HTERT RPE-1 (cell line): Measurements from ENCODE around the gene OSBP2.
"Not testable (repeated sequence)": the region's sequence is repeated elsewhere in the genome, so short reads cannot be mapped to it uniquely, and the experiment has no call there.

Experiments used
- in situ Hi-C: fragments of 300-500 bp; cut with MboI; formaldehyde crosslinking; loops from 4 replicates; pipeline ENCODE4 v1.14.3; 2020; ENCODE audit warnings: low sequenced_read_pairs

OSBP2 gene

GRCh38 chr22:30679895-30680690 is 14.6 kb upstream of the OSBP2 start:
- in situ Hi-C loops, result not testable (repeated sequence)

- in situ Hi-C loops, result no loop called here
Observed at GRCh38 chr22:30680991-30681770, 13.5 kb upstream of the OSBP2 start.

GRCh38 chr22:30681831-30682230 is 12.8 kb upstream of the OSBP2 start:
- in situ Hi-C loops, result no loop called here

GRCh38 chr22:30685178-30685577 is 9.5 kb upstream of the OSBP2 start:
- in situ Hi-C loops, result no loop called here

- in situ Hi-C loops, result no loop called here
Observed at GRCh38 chr22:30687358-30687757, 7.3 kb upstream of the OSBP2 start.

GRCh38 chr22:30689622-30690021 is 5.1 kb upstream of the OSBP2 start:
- in situ Hi-C loops, result no loop called here

GRCh38 chr22:30691204-30691603 is 3.5 kb upstream of the OSBP2 start:
- in situ Hi-C loops, result no loop called here

GRCh38 chr22:30694171-30694639 is 469 bp upstream of the OSBP2 start:
- in situ Hi-C loops, result no loop called here

- in situ Hi-C loops, result no loop called here
Observed at GRCh38 chr22:30695351-30695851, 727 bp downstream of the OSBP2 start.

- in situ Hi-C loops, result no loop called here
Observed at GRCh38 chr22:30695871-30696655, 1.4 kb downstream of the OSBP2 start.

GRCh38 chr22:30697975-30698374 is 3.3 kb downstream of the OSBP2 start:
- in situ Hi-C loops, result no loop called here

GRCh38 chr22:30701872-30702271 is 7.2 kb downstream of the OSBP2 start:
- in situ Hi-C loops, result no loop called here

- in situ Hi-C loops, result no loop called here
Observed at GRCh38 chr22:30702856-30703255, 8.2 kb downstream of the OSBP2 start.

- in situ Hi-C loops, result no loop called here
Observed at GRCh38 chr22:30704978-30705377, 10.3 kb downstream of the OSBP2 start.

GRCh38 chr22:30705710-30706651 is 11.3 kb downstream of the OSBP2 start:
- in situ Hi-C loops, result no loop called here

GRCh38 chr22:30709980-30710379 is 15.3 kb downstream of the OSBP2 start:
- in situ Hi-C loops, result not testable (repeated sequence)

- in situ Hi-C loops, result no loop called here
Observed at GRCh38 chr22:30712094-30712493, 17.4 kb downstream of the OSBP2 start.

GRCh38 chr22:30714062-30714461 is 19.4 kb downstream of the OSBP2 start:
- in situ Hi-C loops, result no loop called here

GRCh38 chr22:30717331-30717921 is 22.8 kb downstream of the OSBP2 start:
- in situ Hi-C loops, result no loop called here

GRCh38 chr22:30717952-30718351 is 23.3 kb downstream of the OSBP2 start:
- in situ Hi-C loops, result no loop called here
